Activated CD8-positive, alpha-beta memory T cell treated with anti-CD3 and anti-CD28 coated beads for 4 hours (primary cell): ENCODE measurements around the gene FBF1.

Source experiments
- DNase-seq, 2 donors: peaks; one replicate each; pipeline ENCODE4 v3.0.0-alpha.2; 2020; ENCODE audit warnings: low read depth in 2 of 2

Gene FBF1

GRCh38 chr17:75959051-75959838 is 18.4 kb upstream of the FBF1 start:
- DNase-seq: no peak

- no peak for DNase-seq
Measured at GRCh38 chr17:75950855-75951554, 10.2 kb upstream of the FBF1 start.

GRCh38 chr17:75950421-75950820 is 9.6 kb upstream of the FBF1 start:
- DNase-seq: no peak

GRCh38 chr17:75945211-75945610 is 4.4 kb upstream of the FBF1 start:
- no peak for DNase-seq

- no peak for DNase-seq
Measured at GRCh38 chr17:75943491-75943890, 2.6 kb upstream of the FBF1 start.

- no peak for DNase-seq
Measured at GRCh38 chr17:75942473-75942872, 1.6 kb upstream of the FBF1 start.

GRCh38 chr17:75941442-75941819 is 589 bp upstream of the FBF1 start:
- no peak for DNase-seq

GRCh38 chr17:75937652-75938051 is 3.2 kb downstream of the FBF1 start:
- no peak for DNase-seq

- DNase-seq: no peak
Measured at GRCh38 chr17:75933808-75934207, 7.0 kb downstream of the FBF1 start.

- no peak for DNase-seq
Measured at GRCh38 chr17:75932852-75933251, 8.0 kb downstream of the FBF1 start.

- no peak for DNase-seq
Measured at GRCh38 chr17:75931062-75931461, 9.8 kb downstream of the FBF1 start.

- DNase-seq: no peak
Measured at GRCh38 chr17:75927286-75927922, 13.4 kb downstream of the FBF1 start.

GRCh38 chr17:75926456-75926855 is 14.4 kb downstream of the FBF1 start:
- DNase-seq: no peak

GRCh38 chr17:75925912-75926311 is 14.9 kb downstream of the FBF1 start:
- DNase-seq: no peak

GRCh38 chr17:75925103-75925502 is 15.7 kb downstream of the FBF1 start:
- no peak for DNase-seq

- DNase-seq: no peak
Measured at GRCh38 chr17:75922963-75923874, 17.6 kb downstream of the FBF1 start.

- no peak for DNase-seq
Measured at GRCh38 chr17:75922173-75922961, 18.5 kb downstream of the FBF1 start.

GRCh38 chr17:75921596-75921995 is 19.2 kb downstream of the FBF1 start:
- no peak for DNase-seq

GRCh38 chr17:75920045-75920560 is 20.7 kb downstream of the FBF1 start:
- DNase-seq: no peak

GRCh38 chr17:75919611-75920010 is 21.2 kb downstream of the FBF1 start:
- no peak for DNase-seq

GRCh38 chr17:75917917-75918445 is 22.9 kb downstream of the FBF1 start:
- no peak for DNase-seq
